Left renal cortex interstitium (tissue), 4 donors: ENCODE measurements around the gene SMC4. TPM values are rescaled to one million over a fixed set of nuclear protein-coding genes. Genes with fewer than 3 reads are reported as not detected.
A peak's percentile ranks its signal among the peaks of the same experiment; 100 is the strongest.
"Not testable (repeated sequence)": the region's sequence is repeated elsewhere in the genome, so short reads cannot be mapped to it uniquely, and the experiment has no call there.

Experiments used
- DNase-seq, 4 donors: peaks; one replicate each; pipeline ENCODE4 v3.0.0-alpha.2; 2013; ENCODE audit warnings: low read depth in 4 of 4, low spot score in 2 of 4, missing footprints in 1 of 4
- polyA plus RNA-seq, 4 donors: library from polyadenylated mRNA; unstranded; fragments of 120-200 nt; gene quantifications; one replicate each; pipeline ENCODE4 v1.2.1, GENCODE V29; 2013; ENCODE audit not compliant: insufficient read length in 4 of 4

SMC4 gene
- polyA plus RNA-seq, 4 donors = 91.4 to 130 (median 98.5) TPM

- DNase-seq = no peak
Measured at GRCh38 chr3:160437083-160437455, 37.6 kb downstream of the SMC4 start.

GRCh38 chr3:160440687-160441086 lies 41.2 kb downstream of the SMC4 start:
- DNase-seq = no peak

GRCh38 chr3:160444411-160444810 lies 45.0 kb downstream of the SMC4 start:
- DNase-seq = no peak

GRCh38 chr3:160445854-160446253 lies 46.4 kb downstream of the SMC4 start:
- no peak for DNase-seq

- DNase-seq = no peak
Measured at GRCh38 chr3:160446522-160447056, 47.1 kb downstream of the SMC4 start.

- no peak for DNase-seq
Measured at GRCh38 chr3:160447544-160447943, 48.1 kb downstream of the SMC4 start.

GRCh38 chr3:160448845-160449635 lies 49.6 kb downstream of the SMC4 start:
- peak in 3 of 4 donors; percentile 53 to 70 (median 68) for DNase-seq

- DNase-seq = peak; percentile 88 to 93 (median 90)
Measured at GRCh38 chr3:160449636-160450598, 50.5 kb downstream of the SMC4 start, which contains the start of gene TRIM59. Gene TRIM59 (minus strand): TSS chr3:160449786. CDS start chr3:160439183, 10,603 bp downstream.

GRCh38 chr3:160450846-160451245 lies 51.4 kb downstream of the SMC4 start:
- no peak for DNase-seq

- DNase-seq = no peak
Measured at GRCh38 chr3:160451602-160452001, 52.2 kb downstream of the SMC4 start.

- not testable (repeated sequence) for DNase-seq
Measured at GRCh38 chr3:160452251-160452650, 52.8 kb downstream of the SMC4 start.

GRCh38 chr3:160454995-160455394 lies 55.5 kb downstream of the SMC4 start:
- no peak for DNase-seq

- no peak for DNase-seq
Measured at GRCh38 chr3:160455846-160456245, 56.4 kb downstream of the SMC4 start.

- DNase-seq = no peak
Measured at GRCh38 chr3:160458151-160458550, 58.7 kb downstream of the SMC4 start.

- no peak for DNase-seq
Measured at GRCh38 chr3:160459450-160459970, 60.1 kb downstream of the SMC4 start.

- DNase-seq = no peak
Measured at GRCh38 chr3:160460033-160460432, 60.6 kb downstream of the SMC4 start.

- DNase-seq = no peak
Measured at GRCh38 chr3:160464321-160464720, 64.9 kb downstream of the SMC4 start.

GRCh38 chr3:160464971-160465370 lies 65.5 kb downstream of the SMC4 start:
- no peak for DNase-seq

GRCh38 chr3:160470181-160470580 lies 70.7 kb downstream of the SMC4 start:
- no peak for DNase-seq

GRCh38 chr3:160471892-160472291 lies 72.4 kb downstream of the SMC4 start:
- DNase-seq = no peak

- DNase-seq = no peak
Measured at GRCh38 chr3:160472344-160472743, 72.9 kb downstream of the SMC4 start.
